GM18511 (cell line): Measurements from ENCODE around the gene ZNF618.

Experiments used
- ATAC-seq: cut with Tn5 transposase; IDR thresholded peaks from one replicate; pipeline ENCODE4 v1.9.1; 2021; ENCODE audit warnings: mild to moderate bottlenecking, moderate library complexity; ENCODE audit not compliant: unreplicated experiment

The ZNF618 gene

DNA sequence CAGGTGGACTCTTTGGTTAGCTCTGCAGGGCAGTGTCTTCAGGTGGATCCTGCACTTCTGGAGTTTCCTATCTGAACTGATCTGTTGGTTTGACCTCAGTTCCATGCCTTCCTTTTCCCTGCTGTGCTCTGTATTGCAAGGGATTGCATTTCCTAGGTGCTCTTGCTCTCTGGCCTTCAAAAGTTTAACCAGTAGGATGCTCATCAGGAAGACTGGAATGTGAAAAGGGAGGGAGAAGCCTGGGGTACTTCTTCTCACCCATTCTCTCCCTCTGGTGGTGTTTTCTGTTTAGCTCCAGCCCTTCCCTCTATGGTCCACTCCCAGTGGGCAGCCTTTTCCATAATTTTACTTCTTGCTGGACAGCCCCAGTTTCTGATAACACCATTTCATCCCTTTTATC lies 78.5 kb downstream of the ZNF618 start:
- ATAC-seq: no peak

GRCh38 chr9:113955076-113955752 lies 79.1 kb downstream of the ZNF618 start:
- ATAC-seq: no peak

DNA sequence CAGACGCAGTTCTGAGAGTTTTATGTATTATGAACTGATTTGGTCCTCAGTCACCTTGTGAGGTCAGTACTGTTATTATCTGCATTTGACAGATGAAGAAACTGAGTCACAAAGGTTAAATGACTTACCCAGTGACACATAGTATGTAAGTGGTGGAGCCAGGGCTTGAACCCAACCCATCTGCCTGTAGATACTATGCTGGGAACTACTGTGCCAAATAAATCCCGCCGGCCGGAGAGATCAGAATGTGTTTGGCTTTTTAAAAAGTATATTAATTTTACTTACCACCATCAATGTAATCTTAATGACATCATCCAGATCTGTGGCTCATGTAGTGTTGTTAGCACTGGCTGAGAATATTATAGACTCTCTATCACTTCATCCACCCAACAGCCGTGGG lies 80.8 kb downstream of the ZNF618 start:
- no peak for ATAC-seq

DNA sequence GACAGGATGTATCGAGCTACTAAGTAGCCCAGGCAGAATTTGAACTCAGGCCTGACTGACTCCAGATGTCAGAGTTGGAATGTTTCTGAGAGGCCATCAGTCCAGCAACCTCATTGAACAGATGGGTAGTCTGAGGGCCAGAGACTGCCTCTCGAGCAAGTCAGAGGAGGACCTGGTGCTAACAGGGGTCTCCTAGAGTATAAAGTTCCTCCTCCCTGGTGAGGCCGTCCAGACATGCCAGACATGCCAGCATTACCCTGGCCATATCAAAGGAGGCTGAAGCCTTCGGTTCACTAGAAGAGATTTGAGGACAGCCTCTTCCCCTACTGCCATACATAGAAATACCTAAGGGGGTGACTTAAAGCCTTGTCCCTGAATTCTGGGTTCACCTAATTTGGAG lies 81.2 kb downstream of the ZNF618 start:
- no peak for ATAC-seq

DNA sequence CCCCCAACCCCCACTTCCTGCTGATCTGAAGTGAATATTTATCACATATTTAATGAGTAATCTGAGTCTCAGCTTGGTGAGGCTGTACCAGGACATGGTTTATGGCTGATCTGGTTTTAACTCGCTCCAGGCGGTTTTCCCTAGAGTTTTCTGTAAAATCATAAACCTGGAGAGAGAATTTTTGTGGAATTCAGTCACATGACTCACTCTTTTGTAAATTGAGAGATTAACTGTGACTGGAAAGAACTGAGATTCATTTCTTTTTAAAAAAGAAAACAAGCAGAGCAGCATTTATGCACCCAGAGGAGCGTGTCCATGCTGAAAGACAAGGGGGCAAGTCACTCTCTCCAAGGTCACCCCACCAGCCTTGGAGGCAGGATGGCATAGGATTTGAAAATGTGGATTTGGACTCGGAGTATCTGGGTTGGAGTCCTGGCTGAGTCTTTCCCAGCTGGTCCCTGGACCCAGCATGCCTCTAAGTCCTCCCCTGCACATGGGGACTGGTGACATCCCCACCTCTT lies 81.8 kb downstream of the ZNF618 start:
- no peak for ATAC-seq

DNA sequence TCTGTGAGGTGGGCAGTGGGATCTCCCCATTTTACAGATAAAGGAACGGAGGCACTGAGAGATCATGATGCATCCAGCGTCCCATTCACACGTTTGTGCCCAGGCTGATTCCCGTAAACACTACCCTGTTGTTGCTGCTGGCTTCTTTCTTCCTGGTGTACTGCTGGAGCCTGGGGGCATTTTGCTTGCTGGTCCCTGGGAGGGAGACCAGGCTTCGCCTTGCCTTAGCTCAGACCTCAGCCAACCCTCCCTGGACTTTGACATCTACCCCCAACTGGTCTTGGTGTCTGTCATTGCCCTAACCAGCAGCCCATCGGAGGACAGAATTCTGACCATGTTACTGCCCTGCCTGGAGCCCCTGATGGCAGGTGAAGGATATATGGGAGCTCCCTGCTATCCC lies 82.4 kb downstream of the ZNF618 start:
- ATAC-seq: no peak

DNA sequence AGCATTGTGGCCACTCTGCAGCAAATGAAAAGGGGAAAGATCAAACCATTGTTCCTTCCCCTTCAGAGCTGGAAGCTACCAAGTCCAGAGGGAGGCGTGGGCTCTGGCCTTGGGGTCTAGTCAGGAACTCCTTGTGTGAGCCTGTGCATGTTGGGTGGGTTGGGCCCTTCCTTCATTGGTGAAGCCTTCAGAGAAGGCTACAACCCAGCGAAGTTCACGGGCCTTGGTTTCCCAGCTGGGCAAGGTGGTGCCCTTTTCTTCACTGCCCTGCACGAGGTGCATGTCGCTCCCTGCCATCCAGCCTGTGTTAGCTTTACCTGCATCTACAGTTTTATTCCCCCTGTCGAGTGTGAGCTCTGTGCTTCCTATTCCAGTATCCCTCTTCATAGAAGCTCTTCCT lies 84.7 kb downstream of the ZNF618 start:
- no peak for ATAC-seq

DNA sequence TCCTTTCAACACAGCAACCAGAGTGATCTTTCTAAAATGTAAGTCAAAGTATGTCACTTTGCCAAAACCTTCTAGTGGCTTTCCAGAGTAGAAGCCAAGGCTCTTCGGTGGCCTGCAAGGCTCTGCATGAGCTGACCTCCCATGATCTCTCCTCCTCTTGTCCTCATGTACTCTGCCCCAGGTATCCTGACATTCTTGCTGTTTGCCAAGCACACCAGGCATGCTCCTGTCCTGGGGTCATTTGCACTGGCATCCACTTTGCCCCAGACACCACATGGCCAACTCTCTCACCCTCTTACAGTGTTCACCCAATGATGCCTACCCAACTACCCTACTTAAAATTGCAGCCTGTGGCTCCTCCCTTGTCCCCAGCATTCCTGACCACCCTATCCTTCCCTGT lies 86.3 kb downstream of the ZNF618 start:
- ATAC-seq: no peak

- ATAC-seq: no peak
These were observed 87.0 kb downstream of the ZNF618 start for GRCh38 chr9:113963017-113963620.

- no peak for ATAC-seq
These were observed 87.8 kb downstream of the ZNF618 start for GRCh38 chr9:113963696-113964494.

GRCh38 chr9:113964495-113965170 lies 88.5 kb downstream of the ZNF618 start:
- no peak for ATAC-seq

- ATAC-seq: no peak
These were observed 90.3 kb downstream of the ZNF618 start for GRCh38 chr9:113966394-113966793.

DNA sequence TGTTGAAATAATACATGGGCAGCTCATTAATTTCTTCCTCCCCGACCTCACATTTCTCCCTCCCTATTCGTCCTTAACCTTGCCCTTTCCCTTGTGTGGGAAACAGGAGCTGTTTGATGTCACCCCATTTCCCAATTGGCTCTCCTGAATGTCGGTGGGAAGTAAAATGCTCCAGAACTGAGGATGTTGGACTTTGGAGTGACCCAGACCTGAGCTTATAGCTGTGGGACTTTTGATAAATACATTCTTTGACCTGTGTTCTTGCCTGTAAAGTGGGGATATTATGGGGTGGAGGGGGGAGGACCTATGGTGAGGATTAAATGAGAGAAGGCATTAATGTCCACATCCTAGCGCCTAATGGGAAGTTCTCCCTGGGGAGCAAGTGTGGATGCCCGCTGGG lies 91.3 kb downstream of the ZNF618 start:
- ATAC-seq: no peak

- no peak for ATAC-seq
These were observed 93.2 kb downstream of the ZNF618 start for GRCh38 chr9:113969343-113969742.

DNA sequence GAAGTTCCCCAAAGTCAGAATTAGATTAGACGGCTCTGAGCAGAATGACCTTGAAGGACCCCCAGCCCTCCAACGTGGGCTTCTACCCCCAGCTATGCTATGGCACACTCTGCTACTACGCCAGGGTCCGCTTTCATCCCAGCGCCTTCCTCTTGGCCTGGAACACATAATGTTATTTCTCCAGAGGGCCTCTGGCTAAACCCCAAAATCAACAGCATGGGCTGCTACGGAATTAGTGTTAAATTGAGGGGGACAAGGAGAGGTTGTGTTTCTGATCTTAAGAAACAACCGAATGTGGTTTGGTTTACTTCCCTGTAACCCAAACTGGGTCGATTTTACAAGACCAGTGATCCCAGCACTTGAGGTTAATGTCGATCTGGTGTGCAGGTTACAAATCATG lies 97.1 kb downstream of the ZNF618 start:
- no peak for ATAC-seq

DNA sequence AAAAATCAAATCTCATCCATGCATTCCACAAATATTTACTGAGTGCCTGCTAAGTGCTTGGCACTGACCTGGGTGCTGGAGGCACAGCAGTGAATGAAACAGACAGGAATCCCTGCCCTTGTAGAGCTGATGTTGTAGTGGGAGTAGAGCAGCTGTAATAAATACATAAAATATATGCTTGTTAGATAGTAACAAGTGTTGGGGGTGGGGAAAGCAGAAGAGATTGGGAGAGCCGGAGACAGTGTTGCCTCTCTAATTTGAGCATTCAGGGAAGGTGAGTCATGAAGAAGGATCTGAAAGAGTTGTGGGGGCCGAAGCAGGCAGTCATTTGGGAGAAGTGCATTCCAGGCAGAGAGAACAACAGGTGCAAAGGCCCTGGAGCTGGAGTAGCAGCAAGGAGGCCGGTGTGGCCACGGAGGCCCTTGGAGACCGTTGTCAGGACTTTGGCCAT lies 97.9 kb downstream of the ZNF618 start:
- ATAC-seq: no peak

- no peak for ATAC-seq
These were observed 100.8 kb downstream of the ZNF618 start for GRCh38 chr9:113976915-113977314.

GRCh38 chr9:113978725-113979342 lies 102.7 kb downstream of the ZNF618 start:
- ATAC-seq: no peak

DNA sequence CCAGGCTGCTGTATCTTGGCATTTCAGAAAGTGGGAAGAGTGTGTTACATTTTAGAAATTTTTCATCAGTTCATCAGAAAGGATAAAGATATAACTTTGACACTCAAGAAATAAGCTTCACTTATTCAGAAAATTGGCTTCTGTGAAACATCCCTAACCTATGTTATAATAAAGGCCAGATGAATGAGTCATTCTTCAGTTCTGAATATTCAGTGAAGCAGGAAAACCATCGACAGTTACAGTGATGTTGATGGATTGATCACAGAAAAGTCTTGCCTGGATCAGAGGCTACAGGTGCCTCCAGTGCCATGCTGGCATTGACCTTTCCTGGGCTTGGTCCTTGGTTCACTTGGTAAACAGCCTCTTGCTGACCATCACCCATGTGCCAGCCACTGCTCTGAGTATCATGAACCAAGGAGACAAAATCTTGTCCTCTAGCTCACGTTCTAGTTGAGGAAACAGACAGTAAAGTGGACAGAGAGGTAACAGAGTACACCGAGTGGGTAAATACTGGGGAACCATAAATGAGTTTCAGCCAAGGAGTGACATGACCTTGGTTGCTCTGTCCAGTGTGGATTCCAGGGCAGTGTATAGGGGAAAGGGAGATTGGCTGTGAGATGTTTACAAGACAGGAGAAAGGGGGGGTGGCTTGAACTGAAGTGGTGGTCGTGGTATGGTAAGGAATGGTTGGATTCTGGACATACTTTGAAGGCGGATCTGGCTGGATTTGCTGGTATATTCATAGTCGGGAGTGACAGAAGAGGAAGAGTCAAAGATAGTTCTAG lies 103.4 kb downstream of the ZNF618 start:
- ATAC-seq: no peak
